ENCODE measurements around the gene CDK1.
A peak's percentile ranks its signal among the peaks of the same experiment; 100 is the strongest.
"Not testable (repeated sequence)": the region's sequence is repeated elsewhere in the genome, so short reads cannot be mapped to it uniquely, and the experiment has no call there.

Gene CDK1

GRCh38 chr10:60817398-60817805, 39.1 kb downstream of the CDK1 start:
- DNase-seq: no peak

- no peak for DNase-seq
Observed at GRCh38 chr10:60818134-60818770, 40.0 kb downstream of the CDK1 start.

DNA sequence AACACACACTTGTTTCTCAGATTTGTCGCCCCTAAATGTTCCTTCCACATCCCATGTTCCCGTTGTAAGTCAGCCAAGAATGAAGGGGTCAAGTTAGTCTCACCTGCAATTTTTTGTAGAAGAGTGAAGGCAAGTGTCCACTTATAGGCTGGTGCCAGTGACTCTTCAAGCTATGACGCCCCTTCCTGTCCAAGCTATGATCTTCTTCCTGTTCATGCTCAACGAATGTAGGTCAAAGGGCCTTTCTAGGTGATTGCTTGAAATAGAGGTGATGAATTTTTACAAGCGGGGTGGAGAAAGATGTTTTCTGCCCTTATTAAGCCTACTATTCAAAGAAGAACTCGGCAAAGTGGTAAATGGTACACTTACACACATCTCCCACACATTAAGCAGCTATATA, 41.0 kb downstream of the CDK1 start:
- no peak for DNase-seq

DNA sequence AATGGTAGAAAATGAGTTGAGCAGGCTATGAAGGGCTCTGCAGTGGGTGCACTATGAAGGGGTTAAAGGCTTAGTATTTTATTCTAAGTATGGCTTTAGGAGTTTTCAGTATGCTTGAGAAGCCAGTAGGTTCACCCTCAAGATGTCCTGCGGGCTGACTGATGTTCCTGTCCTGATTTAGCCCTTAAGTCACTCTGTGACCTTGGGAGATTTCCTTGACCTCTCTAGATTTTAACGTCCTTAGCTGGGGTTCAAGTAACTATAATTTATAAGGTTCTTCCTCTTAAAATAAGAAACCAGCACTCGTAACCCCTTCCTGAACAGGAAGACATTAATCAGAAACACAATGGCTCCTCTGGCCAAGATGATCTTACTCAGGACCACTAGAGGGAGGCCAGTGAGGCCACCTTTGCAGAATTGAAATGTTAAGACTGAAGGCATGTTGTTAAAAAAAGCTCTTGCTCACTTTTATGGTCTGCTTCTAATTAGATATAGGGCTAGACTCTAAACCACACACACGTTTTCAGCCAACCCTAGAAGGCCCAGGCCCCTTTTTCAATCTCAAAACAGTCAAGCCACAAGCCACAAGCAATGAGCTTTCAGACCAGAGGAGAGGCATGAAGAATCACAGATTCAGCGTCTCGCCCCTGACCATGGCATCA, 41.9 kb downstream of the CDK1 start:
- peak; percentile 69 for DNase-seq

GRCh38 chr10:60821656-60822055, 43.4 kb downstream of the CDK1 start:
- no peak for DNase-seq

DNA sequence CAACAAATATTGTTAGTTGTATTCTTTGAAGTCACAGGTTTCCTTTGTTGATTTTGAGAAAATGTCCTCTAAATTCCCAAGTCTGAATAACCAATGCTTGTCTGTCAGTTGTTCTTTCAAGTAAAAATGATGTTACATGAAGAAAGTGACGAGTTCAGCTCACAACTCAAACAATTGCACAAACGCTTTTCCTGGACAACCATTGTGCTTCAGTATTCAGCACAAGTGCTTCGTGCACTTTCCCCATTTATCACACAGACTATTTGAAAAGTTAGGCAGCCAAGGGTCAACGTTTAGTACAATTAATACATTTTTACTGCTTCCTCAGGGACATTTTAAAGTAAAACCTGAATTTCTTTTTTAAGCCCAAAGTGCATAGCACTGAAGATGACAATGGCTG, 44.5 kb downstream of the CDK1 start:
- DNase-seq: no peak

DNA sequence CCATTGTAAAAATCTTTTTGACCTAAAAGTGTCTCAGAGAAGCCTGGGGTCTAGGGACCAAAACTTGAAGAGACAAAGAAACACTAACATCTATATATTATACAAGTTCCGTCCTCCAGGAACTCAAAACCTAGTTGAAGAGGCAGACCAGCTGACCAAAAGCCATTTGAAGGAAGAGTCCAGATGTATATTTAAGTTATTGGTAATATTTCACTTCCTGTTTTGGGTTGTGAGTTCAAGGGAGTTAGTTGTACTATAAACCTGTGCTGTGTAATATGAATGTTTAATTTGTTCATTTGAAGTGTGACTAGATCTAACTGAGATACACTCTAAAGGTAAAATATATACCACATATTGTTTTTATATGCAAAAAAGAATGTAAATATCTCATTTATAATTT, 45.0 kb downstream of the CDK1 start:
- peak; percentile 22 for DNase-seq

- DNase-seq: no peak
Observed at GRCh38 chr10:60825520-60825919, 47.2 kb downstream of the CDK1 start.

GRCh38 chr10:60827791-60828488, 49.7 kb downstream of the CDK1 start:
- peak; percentile 94 for DNase-seq

GRCh38 chr10:60828489-60828852, 50.2 kb downstream of the CDK1 start:
- peak; percentile 84 for DNase-seq

- DNase-seq: not testable (repeated sequence)
Observed at GRCh38 chr10:60832136-60832535, 53.9 kb downstream of the CDK1 start.

DNA sequence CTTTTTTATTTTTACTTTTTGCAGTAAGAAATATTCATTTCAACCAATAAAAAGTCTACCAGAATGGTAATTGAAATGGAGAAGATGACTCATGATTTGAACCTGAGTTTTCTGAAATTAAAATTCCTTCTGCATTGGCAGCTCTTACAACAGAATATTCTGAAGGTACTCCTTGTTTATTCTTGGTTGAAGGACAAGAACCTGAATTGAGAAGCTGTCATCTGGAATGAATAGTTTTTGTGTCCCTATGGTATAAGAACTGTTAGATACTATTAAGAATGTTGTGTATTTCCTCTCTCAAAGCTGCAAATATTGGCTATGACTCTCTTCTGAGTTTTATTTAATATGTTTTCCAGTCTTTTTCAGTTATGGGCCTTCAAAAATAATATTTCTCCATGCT, 56.1 kb downstream of the CDK1 start:
- no peak for DNase-seq

DNA sequence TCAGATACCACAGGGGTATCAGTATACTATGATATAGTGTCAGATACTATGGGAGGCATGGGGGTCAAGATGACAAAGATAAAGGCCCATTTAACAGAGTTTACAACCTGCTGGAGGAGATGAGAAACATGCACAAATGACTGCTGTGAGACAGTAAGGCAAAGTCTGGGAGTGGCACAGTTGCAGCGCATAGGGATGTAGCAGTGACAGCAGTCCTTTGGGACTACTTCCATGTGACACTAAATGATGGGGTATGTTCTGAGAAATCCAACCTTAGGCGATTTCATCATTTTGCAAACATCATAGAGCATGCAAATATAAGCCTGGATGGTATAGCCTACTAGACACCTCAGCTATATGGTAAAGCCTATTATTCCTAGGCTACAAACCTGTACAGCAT, 56.8 kb downstream of the CDK1 start:
- DNase-seq: no peak

DNA sequence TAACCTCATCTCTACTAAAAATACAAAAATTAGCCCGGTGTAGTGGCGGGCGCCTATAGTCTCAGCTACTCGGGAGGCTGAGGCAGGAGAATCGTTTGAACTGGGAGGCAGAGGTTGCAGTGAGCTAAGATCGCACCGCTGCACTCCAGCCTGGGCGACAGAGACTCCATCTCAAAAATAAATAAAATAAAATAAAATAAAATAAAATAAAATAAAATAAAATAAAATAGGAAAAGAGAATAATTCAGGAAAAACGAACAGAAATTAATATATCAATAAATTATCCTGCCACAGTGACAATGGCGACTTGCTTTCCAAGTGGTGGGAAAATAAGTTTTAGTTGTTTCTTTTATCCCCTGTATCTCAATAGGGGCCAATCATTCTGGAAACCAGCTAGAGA, 62.9 kb downstream of the CDK1 start:
- not testable (repeated sequence) for DNase-seq

DNA sequence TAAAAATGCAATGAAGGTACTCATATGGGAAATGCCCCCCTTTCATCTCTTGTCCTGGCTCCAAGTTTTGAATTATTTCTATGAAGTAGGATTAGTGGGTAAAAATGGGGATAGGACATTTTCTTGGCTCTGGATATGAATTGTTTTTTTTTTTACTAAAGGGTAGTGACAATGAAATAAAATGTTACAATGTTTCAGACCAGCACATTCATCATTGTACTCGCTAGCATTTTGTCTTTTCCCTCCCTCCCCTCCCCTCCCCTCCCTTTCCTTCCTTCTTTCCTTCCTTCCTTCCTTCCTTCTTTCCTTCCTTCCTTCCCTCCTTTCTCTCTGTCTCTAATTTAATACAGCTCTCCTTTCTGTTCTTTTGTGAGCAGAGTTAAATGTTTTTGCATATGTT, 64.4 kb downstream of the CDK1 start:
- no peak for DNase-seq
